Body of pancreas (tissue), 4 donors: Measurements from ENCODE around the gene DEPDC5. TPM values are rescaled to one million over a fixed set of nuclear protein-coding genes. Genes with fewer than 3 reads are reported as not detected.

Source experiments
- ATAC-seq: fragments of 150-250 bp; one replicate; pipeline ENCODE4 v1.9.1; 2016
- DNase-seq, 4 donors: peaks; one replicate each; pipeline ENCODE4 v3.0.0-alpha.2; 2019
- H3K27ac ChIP-seq, 4 donors: fragments of 200-600 bp; sonication (generic); 1 replicate in 3 of 4; 2 replicates in 1 of 4; pipeline versions ENCODE4 v1.5.1 to v1.6.1; 2016 to 2019; ENCODE audit warnings: mild to moderate bottlenecking in 1 of 4, mixed read lengths in 1 of 4, moderate library complexity in 1 of 4
- H3K27me3 ChIP-seq, 2 donors: fragments of 200-600 bp; sonication (generic); one replicate each; pipeline ENCODE4 v1.6.0; 2016; ENCODE audit warnings: mild to moderate bottlenecking in 1 of 2
- H3K36me3 ChIP-seq, 2 donors: fragments of 200-600 bp; sonication (generic); replicated peaks in 1 of 2; 2 replicates each; pipeline ENCODE4 v1.5.1; 2016; ENCODE audit warnings: low read depth in 2 of 2; ENCODE audit not compliant: insufficient read depth in 1 of 2
- H3K4me1 ChIP-seq: fragments of 200-600 bp; sonication (generic); one replicate; pipeline ENCODE4 v1.6.0; 2016
- H3K4me3 ChIP-seq, 2 donors: fragments of 200-600 bp; sonication (generic); 1 replicate in 1 of 2; 2 replicates in 1 of 2; pipeline ENCODE4 v1.5.1; 2016 to 2019
- H3K9me3 ChIP-seq, 3 donors: fragments of 200-600 bp; sonication (generic); 1 replicate in 2 of 3; 2 replicates in 1 of 3; pipeline ENCODE4 v1.5.1; 2016
- POLR2A ChIP-seq, 3 donors: fragments of 450-650 bp; IDR thresholded peaks; one replicate each; pipeline ENCODE4 v1.6.1; 2016; ENCODE audit warnings: antibody characterized with exemption in 3 of 3, mild to moderate bottlenecking in 2 of 3
- WGBS, 2 donors: methylation state at CpG; one replicate each; pipeline ENCODE4 v1.1.5; 2017; 5-methylcytosine and 5-hydroxymethylcytosine counted together
- intact Hi-C: fragments of 100-400 bp; cut with DNase I; formaldehyde crosslinking; loops from one replicate; pipeline ENCODE4 v1.15.1; 2023
- total RNA-seq, 2 donors: library from RNA; depleted of rRNA; stranded (reverse); fragments of >200 nt; gene quantifications; one replicate each; pipeline ENCODE4 v1.1.0, GENCODE V29; 2016
- TF ChIP-seq, protein P1 (sequence below), 7 experiments: fragments of 450-650 bp in 4 of 7; fragments of 200-600 bp in 3 of 7; sonication (generic) in 3 of 7; IDR thresholded peaks; one replicate each; pipeline ENCODE4 v1.5.1; 2016 to 2019; ENCODE audit warnings: antibody characterized with exemption in 7 of 7

The DEPDC5 gene
- total RNA-seq, 2 donors from 2014 or later, result 21.4 to 40.0 TPM

DNA sequence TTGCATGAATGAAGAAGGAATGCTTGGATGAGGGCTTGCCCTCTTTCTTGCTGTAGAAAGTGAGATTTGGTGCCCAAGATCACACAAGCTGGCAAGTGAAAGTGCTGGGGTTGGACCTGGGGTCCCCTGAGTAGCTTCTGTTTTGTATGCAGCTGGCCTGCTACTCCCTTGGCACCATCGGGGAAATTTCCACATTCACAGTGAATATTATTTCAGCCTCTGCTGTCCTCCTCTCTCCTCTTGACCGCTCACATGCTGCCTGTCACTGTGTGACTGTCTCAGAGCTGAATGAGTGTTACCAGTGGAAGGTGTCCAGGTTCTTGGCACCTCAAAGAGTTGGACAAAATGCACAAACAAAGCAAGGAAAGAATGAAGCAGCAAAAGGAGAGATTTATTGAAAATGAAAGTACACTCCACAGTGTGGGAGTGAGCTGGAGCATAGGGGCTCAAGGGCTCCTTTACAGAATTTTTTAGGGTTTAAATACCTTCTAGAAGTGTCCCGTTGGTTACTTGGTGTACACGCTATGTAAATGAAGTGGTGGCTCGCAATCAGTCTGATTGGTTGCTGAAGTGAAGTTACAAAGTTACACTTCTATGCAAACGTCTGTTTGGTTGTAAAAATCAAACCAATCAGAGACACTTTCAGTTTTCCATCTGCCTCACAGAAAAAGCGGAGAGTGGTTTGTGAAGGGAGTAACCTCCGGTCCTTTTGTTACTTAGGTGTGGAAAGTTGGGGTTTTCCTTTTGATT lies 87.4 kb downstream of the DEPDC5 start:
- H3K36me3 ChIP-seq, result peaks cover 3 to 5% of the 10 kb centered on the region in 2 donors
- DNase-seq, result no peak
- 84 to 86% methylated on average over 8 of the region's 8 CpGs for WGBS, 2 donors
- ATAC-seq, result no peak
- H3K9me3 ChIP-seq, result no peaks in the 10 kb centered on the region
- no peaks in the 10 kb centered on the region for H3K27me3 ChIP-seq
- no peaks in the 10 kb centered on the region for H3K4me1 ChIP-seq
- no peak overlapping the region for H3K27ac ChIP-seq
- TF ChIP-seq POLR2A (IDR thresholded peaks at IDR 0.05), result no peak
- TF ChIP-seq, protein P1, sequence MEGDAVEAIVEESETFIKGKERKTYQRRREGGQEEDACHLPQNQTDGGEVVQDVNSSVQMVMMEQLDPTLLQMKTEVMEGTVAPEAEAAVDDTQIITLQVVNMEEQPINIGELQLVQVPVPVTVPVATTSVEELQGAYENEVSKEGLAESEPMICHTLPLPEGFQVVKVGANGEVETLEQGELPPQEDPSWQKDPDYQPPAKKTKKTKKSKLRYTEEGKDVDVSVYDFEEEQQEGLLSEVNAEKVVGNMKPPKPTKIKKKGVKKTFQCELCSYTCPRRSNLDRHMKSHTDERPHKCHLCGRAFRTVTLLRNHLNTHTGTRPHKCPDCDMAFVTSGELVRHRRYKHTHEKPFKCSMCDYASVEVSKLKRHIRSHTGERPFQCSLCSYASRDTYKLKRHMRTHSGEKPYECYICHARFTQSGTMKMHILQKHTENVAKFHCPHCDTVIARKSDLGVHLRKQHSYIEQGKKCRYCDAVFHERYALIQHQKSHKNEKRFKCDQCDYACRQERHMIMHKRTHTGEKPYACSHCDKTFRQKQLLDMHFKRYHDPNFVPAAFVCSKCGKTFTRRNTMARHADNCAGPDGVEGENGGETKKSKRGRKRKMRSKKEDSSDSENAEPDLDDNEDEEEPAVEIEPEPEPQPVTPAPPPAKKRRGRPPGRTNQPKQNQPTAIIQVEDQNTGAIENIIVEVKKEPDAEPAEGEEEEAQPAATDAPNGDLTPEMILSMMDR (IDR thresholded peaks at IDR 0.05), result no peak
- intact Hi-C loops, result loop anchor here (10.0 kb wide), 1 partner anchor 64 kb away; no protein-coding TSS in a partner anchor
- H3K4me3 ChIP-seq, result no peak overlapping the region

DNA sequence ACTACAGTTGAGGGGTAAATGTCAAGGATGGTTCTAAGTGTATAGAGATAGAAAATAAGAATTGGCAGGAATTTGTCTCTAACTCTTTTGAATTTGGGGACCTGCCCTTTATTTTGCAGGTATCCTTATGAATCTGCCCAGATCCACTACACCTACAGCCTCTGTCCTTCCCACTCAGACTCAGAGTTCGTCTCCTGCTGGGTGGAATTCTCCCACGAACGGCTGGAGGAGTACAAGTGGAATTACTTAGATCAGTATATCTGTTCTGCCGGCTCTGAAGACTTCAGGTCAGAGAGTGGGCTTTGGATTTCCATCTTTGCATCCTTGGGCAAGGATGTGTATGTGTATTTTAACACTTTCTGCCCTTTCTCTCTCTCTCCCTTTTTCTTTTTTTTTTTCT lies 89.7 kb downstream of the DEPDC5 start:
- Histone ChIP-seq H3K36me3 (peaks cover 3 to 8% of the 10 kb centered on the region in 2 donors), H3K4me3 (no peak overlapping the region), H3K27me3 (no peaks in the 10 kb centered on the region), H3K27ac (no peak overlapping the region), H3K9me3 (no peaks in the 10 kb centered on the region), H3K4me1 (no peaks in the 10 kb centered on the region)
- intact Hi-C loops, result loop anchor here (10.0 kb wide), 1 partner anchor 61 kb away; no protein-coding TSS in a partner anchor
- ATAC-seq (no peak), DNase-seq (no peak)
- TF ChIP-seq POLR2A (IDR thresholded peaks at IDR 0.05), result no peak
- TF ChIP-seq, protein P1 (IDR thresholded peaks at IDR 0.05), result no peak
- WGBS, 2 donors, result 81 to 84% methylated on average over 4 of the region's 4 CpGs

DNA sequence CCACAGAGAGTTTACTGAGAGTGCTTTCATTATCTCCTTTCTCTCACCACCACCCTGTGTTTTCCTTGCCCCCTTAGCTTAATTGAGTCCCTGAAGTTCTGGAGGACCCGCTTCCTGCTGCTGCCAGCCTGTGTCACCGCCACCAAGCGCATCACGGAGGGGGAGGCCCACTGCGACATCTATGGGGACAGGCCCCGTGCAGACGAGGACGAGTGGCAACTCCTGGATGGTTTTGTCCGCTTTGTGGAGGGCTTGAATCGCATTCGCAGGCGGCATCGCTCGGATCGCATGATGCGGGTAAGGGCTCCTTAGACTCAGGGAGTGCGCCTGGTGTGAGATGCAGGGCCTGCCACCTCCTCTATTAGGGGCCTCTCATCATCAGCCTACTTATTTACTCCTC lies 91.1 kb downstream of the DEPDC5 start:
- Histone ChIP-seq H3K36me3 (peaks cover 3 to 8% of the 10 kb centered on the region in 2 donors), H3K27me3 (no peaks in the 10 kb centered on the region), H3K4me1 (no peaks in the 10 kb centered on the region), H3K27ac (no peak overlapping the region), H3K4me3 (no peak overlapping the region), H3K9me3 (no peaks in the 10 kb centered on the region)
- TF ChIP-seq POLR2A (IDR thresholded peaks at IDR 0.05), result no peak
- TF ChIP-seq, protein P1 (IDR thresholded peaks at IDR 0.05), result no peak
- intact Hi-C loops, result loop anchor here (10.0 kb wide), 1 partner anchor 60 kb away; no protein-coding TSS in a partner anchor
- DNase-seq, result no peak
- no peak for ATAC-seq
- 96 to 100% methylated on average over 16 to 17 of the region's 17 CpGs for WGBS, 2 donors

DNA sequence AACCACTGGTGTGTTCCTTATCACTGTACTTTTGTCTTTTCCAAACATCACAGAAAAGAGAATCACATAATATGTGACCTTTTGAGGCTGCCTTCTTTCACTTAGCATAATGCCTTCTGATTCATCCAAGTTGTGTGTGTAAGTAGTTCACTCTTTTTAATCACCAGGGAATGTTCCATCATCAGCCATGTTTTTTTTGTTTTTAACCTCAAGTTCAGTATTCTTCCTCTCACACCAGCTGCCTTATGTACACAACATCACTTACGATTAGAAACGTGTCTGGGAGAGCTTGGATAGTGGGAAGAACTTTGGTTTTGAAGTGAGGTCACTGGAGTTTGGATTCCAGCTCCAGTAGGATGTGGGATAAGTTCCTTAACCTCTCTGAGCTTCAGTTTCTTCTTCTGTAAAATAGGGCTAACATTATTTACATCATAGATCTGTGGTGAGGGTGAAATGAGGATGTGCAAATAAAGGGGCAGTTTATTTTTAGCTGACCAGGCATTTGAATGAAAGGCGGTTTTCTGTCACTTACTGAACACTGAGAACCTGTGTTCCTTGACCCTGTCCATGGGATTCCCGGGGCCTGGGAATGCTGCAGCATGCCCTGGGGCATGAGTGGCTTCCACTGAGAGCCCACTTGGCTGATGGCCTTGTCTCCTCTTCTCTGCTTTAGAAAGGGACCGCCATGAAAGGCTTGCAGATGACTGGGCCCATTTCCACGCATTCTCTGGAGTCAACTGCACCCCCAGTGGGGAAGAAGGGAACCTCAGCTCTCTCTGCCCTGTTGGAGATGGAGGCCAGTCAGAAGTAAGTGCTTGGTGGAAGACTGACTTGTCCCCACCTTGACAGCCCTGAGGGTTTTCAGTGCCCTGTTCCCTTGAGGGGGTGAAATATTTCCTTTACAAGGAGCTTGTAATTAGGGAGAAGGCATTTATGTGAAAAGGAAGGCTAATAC lies 92.6 kb downstream of the DEPDC5 start:
- TF ChIP-seq, protein P1 (IDR thresholded peaks at IDR 0.05), result peak in 1 of 7 experiments; percentile 11
- no peak for TF ChIP-seq POLR2A (IDR thresholded peaks at IDR 0.05)
- H3K4me3 ChIP-seq, result no peak overlapping the region
- 84 to 86% methylated on average over 6 of the region's 6 CpGs for WGBS, 2 donors
- H3K9me3 ChIP-seq, result no peaks in the 10 kb centered on the region
- DNase-seq (no peak), ATAC-seq (no peak)
- H3K36me3 ChIP-seq, result peaks cover 3 to 8% of the 10 kb centered on the region in 2 donors
- no peaks in the 10 kb centered on the region for H3K27me3 ChIP-seq
- H3K4me1 ChIP-seq, result no peaks in the 10 kb centered on the region
- intact Hi-C loops, result loop anchor here (10.0 kb wide), 1 partner anchor 58 kb away; no protein-coding TSS in a partner anchor
- no peak overlapping the region for H3K27ac ChIP-seq
